Neural cell (in vitro differentiated cells): ENCODE data around the gene PCP4L1. TPM values are rescaled to one million over a fixed set of nuclear protein-coding genes. Genes with fewer than 3 reads are reported as not detected.

Source experiments
- H2AFZ ChIP-seq: fragments of 200-600, 300-800 bp; sonication (generic), shearing (Covaris generic); 2 replicates; pipeline ENCODE4 v1.6.0; 2014; ENCODE audit warnings: low read depth, mild to moderate bottlenecking, antibody characterized with exemption, low read length, moderate library complexity
- H3F3A ChIP-seq: fragments of 200-600 bp; shearing (Covaris generic); 2 replicates; pipeline ENCODE4 v1.6.1; 2016; ENCODE audit warnings: mild to moderate bottlenecking, moderate library complexity, mixed read lengths, antibody characterized with exemption, low read length; ENCODE audit not compliant: insufficient read depth, poor library complexity, severe bottlenecking
- H3K27ac ChIP-seq: fragments of 200-600, 300-800 bp; sonication (generic), shearing (Covaris generic); 2 replicates; pipeline ENCODE4 v1.5.1; 2014; ENCODE audit warnings: mild to moderate bottlenecking, low read length, moderate library complexity
- H3K27me3 ChIP-seq: fragments of 300-800, 200-600 bp; sonication (generic), shearing (Covaris generic); 2 replicates; pipeline ENCODE4 v1.6.0; 2014; ENCODE audit warnings: mild to moderate bottlenecking, low read depth, low read length, moderate library complexity; ENCODE audit not compliant: insufficient read depth
- H3K36me3 ChIP-seq: fragments of 300-800, 200-600 bp; sonication (generic), shearing (Covaris generic); 2 replicates; pipeline ENCODE4 v1.5.1; 2014; ENCODE audit warnings: mild to moderate bottlenecking, antibody characterized with exemption, low read length, moderate library complexity; ENCODE audit not compliant: insufficient read depth
- H3K4me2 ChIP-seq: fragments of 300-800, 200-600 bp; sonication (generic), shearing (Covaris generic); 2 replicates; pipeline ENCODE4 v1.6.0; 2014; ENCODE audit warnings: mild to moderate bottlenecking, low read length
- H3K4me3 ChIP-seq: fragments of 300-800, 200-600 bp; sonication (generic), shearing (Covaris generic); 2 replicates; pipeline ENCODE4 v1.5.1; 2014; ENCODE audit warnings: mild to moderate bottlenecking, low read length, moderate library complexity
- H3K79me2 ChIP-seq: fragments of 200-600 bp; shearing (Covaris generic); replicated peaks from 2 replicates; pipeline ENCODE4 v1.6.0; 2014; ENCODE audit warnings: mild to moderate bottlenecking, low read length, moderate library complexity; ENCODE audit not compliant: insufficient read depth
- H3K9ac ChIP-seq: fragments of 300-800, 200-600 bp; sonication (generic), shearing (Covaris generic); 2 replicates; pipeline ENCODE4 v1.6.1; 2016; ENCODE audit warnings: mild to moderate bottlenecking, low read length, mixed read lengths
- H3K9me2 ChIP-seq: fragments of 200-600 bp; shearing (Covaris generic); 2 replicates; pipeline ENCODE4 v1.6.1; 2016; ENCODE audit warnings: mild to moderate bottlenecking, low read length, mixed read lengths; ENCODE audit not compliant: insufficient read depth
- H3K9me3 ChIP-seq: fragments of 200-600, 300-800 bp; sonication (generic), shearing (Covaris generic); 2 replicates; pipeline ENCODE4 v1.6.1; 2016; ENCODE audit warnings: mild to moderate bottlenecking, mixed run types, low read length, moderate library complexity, mixed read lengths
- H4K20me1 ChIP-seq: fragments of 200-600 bp; shearing (Covaris generic); 2 replicates; pipeline ENCODE4 v1.6.1; 2016; ENCODE audit warnings: mild to moderate bottlenecking, mixed run types; ENCODE audit not compliant: insufficient read depth
- CTCF ChIP-seq: fragments of 450-650 bp; IDR thresholded peaks from 2 replicates; pipeline ENCODE4 v1.5.1; 2014; ENCODE audit warnings: antibody characterized with exemption, mild to moderate bottlenecking, moderate library complexity; ENCODE audit not compliant: poor library complexity, severe bottlenecking
- EP300 ChIP-seq: fragments of 450-650 bp; conservative IDR thresholded peaks from 2 replicates; pipeline ENCODE4 v1.6.1; 2014; ENCODE audit warnings: antibody characterized with exemption, mild to moderate bottlenecking, moderate library complexity; ENCODE audit not compliant: poor library complexity, severe bottlenecking
- EZH2 ChIP-seq: fragments of 200-600, 300-800 bp; shearing (Covaris generic), sonication (generic); IDR thresholded peaks from 2 replicates; pipeline ENCODE4 v1.6.1; 2014; ENCODE audit warnings: antibody characterized with exemption, low read length, borderline replicate concordance, mild to moderate bottlenecking; ENCODE audit not compliant: insufficient read depth, poor library complexity, severe bottlenecking
- MXI1 ChIP-seq: fragments of 450-650 bp; conservative IDR thresholded peaks from 2 replicates; pipeline ENCODE4 v1.6.1; 2014; ENCODE audit warnings: antibody characterized with exemption, mild to moderate bottlenecking; ENCODE audit not compliant: poor library complexity, severe bottlenecking
- POLR2AphosphoS5 ChIP-seq: IDR thresholded peaks from 2 replicates; pipeline ENCODE4 v1.6.1; 2012
- RAD21 ChIP-seq: fragments of 450-650 bp; conservative IDR thresholded peaks from 2 replicates; pipeline ENCODE4 v1.6.1; 2014; ENCODE audit warnings: antibody characterized with exemption, mild to moderate bottlenecking, moderate library complexity
- SMC3 ChIP-seq: fragments of 450-650 bp; conservative IDR thresholded peaks from 2 replicates; pipeline ENCODE4 v1.6.1; 2014; ENCODE audit warnings: antibody characterized with exemption, mild to moderate bottlenecking, moderate library complexity; ENCODE audit not compliant: poor library complexity
- TAF1 ChIP-seq: IDR thresholded peaks from 2 replicates; pipeline ENCODE4 v1.6.1; 2012; ENCODE audit warnings: low read depth
- polyA plus RNA-seq: library from polyadenylated mRNA; depleted of rRNA; stranded (reverse); fragments of >200 nt; gene quantifications from 2 replicates; pipeline ENCODE4 v1.2.3, GENCODE V29; 2014
- TF ChIP-seq, protein P1 (sequence below): IDR thresholded peaks from 2 replicates; pipeline ENCODE4 v1.6.1; 2012; ENCODE audit warnings: borderline replicate concordance

Gene PCP4L1
- polyA plus RNA-seq, 1 donor from 2014 or later, result 51.2 TPM

GRCh38 chr1:161305867-161306519 lies 47.4 kb downstream of the PCP4L1 start:
- H3K36me3 ChIP-seq, result no peaks in the 10 kb centered on the region
- no peaks in the 10 kb centered on the region for H3K9me2 ChIP-seq
- no peak overlapping the region for H3K4me2 ChIP-seq
- no peaks in the 10 kb centered on the region for H4K20me1 ChIP-seq
- TF ChIP-seq RAD21 (peak; percentile 52), POLR2AphosphoS5 (peak; percentile 87), CTCF (peak; percentile 67), MXI1 (no peak), SMC3 (peak; percentile 58), EP300 (no peak), TAF1 (no peak), EZH2 (no peak)
- TF ChIP-seq, protein P1, sequence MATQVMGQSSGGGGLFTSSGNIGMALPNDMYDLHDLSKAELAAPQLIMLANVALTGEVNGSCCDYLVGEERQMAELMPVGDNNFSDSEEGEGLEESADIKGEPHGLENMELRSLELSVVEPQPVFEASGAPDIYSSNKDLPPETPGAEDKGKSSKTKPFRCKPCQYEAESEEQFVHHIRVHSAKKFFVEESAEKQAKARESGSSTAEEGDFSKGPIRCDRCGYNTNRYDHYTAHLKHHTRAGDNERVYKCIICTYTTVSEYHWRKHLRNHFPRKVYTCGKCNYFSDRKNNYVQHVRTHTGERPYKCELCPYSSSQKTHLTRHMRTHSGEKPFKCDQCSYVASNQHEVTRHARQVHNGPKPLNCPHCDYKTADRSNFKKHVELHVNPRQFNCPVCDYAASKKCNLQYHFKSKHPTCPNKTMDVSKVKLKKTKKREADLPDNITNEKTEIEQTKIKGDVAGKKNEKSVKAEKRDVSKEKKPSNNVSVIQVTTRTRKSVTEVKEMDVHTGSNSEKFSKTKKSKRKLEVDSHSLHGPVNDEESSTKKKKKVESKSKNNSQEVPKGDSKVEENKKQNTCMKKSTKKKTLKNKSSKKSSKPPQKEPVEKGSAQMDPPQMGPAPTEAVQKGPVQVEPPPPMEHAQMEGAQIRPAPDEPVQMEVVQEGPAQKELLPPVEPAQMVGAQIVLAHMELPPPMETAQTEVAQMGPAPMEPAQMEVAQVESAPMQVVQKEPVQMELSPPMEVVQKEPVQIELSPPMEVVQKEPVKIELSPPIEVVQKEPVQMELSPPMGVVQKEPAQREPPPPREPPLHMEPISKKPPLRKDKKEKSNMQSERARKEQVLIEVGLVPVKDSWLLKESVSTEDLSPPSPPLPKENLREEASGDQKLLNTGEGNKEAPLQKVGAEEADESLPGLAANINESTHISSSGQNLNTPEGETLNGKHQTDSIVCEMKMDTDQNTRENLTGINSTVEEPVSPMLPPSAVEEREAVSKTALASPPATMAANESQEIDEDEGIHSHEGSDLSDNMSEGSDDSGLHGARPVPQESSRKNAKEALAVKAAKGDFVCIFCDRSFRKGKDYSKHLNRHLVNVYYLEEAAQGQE, result no peak
- H3F3A ChIP-seq, result no peaks in the 10 kb centered on the region
- no peaks in the 10 kb centered on the region for H3K9me3 ChIP-seq
- H3K27me3 ChIP-seq, result no peaks in the 10 kb centered on the region
- peak overlapping the region; percentile 70 for H3K4me3 ChIP-seq
- H3K27ac ChIP-seq, result peak overlapping the region; percentile 42
- H3K79me2 ChIP-seq, result peaks cover 6% of the 10 kb centered on the region
- peak overlapping the region; percentile 15 for H2AFZ ChIP-seq
- peak overlapping the region; percentile 75 for H3K9ac ChIP-seq

DNA sequence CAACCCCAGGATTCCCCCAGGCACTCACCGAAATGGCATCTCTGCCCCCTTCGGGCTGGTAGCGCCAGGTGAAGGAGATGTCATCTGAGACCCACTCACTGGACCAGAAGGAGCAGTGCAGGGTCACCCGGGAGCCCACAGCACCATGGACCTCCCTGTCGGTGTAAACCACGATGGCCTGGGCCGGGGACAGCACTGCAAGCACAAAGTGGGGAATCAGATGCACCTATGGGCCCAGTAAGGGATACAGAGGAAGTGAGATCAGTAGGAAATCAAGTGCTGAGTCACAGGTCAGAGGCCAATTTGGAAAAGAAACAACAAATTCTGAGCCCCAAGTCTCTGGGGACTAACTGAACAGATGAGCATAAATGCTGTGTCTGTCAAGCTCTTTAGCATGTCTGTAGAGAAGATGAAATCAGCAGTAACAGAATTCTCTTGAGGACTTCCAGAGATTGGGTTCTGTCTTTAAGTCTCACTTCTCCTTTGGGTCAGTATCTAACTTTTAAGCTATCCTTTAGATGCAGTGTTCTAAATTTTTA lies 48.8 kb downstream of the PCP4L1 start:
- TF ChIP-seq, protein P1, result no peak
- TF ChIP-seq EZH2 (no peak), CTCF (no peak), EP300 (no peak), POLR2AphosphoS5 (no peak), TAF1 (no peak), MXI1 (no peak), RAD21 (no peak), SMC3 (no peak)
- no peaks in the 10 kb centered on the region for H3K9me3 ChIP-seq
- H3K9me2 ChIP-seq, result no peaks in the 10 kb centered on the region
- H3K36me3 ChIP-seq, result no peaks in the 10 kb centered on the region
- peaks cover 6% of the 10 kb centered on the region for H3K79me2 ChIP-seq
- H3K9ac ChIP-seq, result no peak overlapping the region
- H3K4me3 ChIP-seq, result no peak overlapping the region
- H4K20me1 ChIP-seq, result no peaks in the 10 kb centered on the region
- no peaks in the 10 kb centered on the region for H3K27me3 ChIP-seq
- no peak overlapping the region for H3K4me2 ChIP-seq
- no peaks in the 10 kb centered on the region for H3F3A ChIP-seq
- H2AFZ ChIP-seq, result no peak overlapping the region
- no peak overlapping the region for H3K27ac ChIP-seq
